GM19438 (cell line): ENCODE results near the gene HPCAL4.

ENCODE experiments used
- ATAC-seq: cut with Tn5 transposase; IDR thresholded peaks from one replicate; pipeline ENCODE4 v1.9.1; 2021; ENCODE audit warnings: low read depth; ENCODE audit not compliant: unreplicated experiment

HPCAL4 gene

DNA sequence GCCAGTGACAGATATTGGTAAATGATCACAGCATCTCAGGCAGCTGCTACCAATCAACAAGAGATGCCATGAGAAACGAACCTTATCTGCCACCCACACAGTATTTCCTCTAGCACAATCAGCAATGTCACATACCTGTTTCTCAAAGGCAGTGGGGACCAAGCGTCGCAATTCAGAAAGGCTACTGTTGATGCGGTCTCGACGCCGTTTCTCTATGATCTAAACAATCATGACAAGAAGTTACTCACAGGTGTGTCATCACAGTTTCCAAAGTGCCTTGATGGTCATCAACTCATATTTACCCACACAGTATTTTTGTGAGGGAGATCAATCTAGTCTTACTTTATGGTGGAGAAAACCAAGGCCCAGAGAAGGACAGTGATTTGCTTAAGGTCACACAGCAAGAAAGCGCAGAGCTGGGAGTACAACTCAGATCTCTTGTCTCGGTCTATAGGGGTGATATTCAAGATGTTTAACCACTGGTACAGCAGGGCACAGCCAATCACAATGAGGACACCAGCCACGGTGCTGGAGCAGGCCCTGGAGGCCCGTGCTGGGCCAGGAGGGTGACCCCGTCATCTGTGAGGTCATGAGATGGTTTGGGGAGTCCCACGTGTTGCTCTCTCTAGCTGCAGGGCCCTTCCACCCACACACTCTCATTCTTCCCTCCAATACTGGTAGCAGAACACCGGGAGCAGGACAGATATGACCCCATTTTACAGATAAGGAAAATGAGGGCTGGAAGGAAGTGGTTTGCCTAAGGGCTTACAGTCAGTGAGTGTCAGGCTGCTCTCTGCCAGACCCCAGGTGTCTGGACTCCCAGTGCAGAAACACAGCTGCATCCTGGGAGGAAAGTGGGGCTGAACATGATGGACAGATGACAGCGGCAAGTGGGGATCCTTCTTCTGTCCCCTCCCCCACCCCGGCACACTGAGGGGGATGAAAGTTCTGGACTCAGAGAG is 59.6 kb downstream of the HPCAL4 start:
- no peak for ATAC-seq

GRCh38 chr1:39628807-39629350 is 62.4 kb downstream of the HPCAL4 start:
- no peak for ATAC-seq
